H9 (cell line): ENCODE data around the gene SIVA1. TPM values are rescaled to one million over a fixed set of nuclear protein-coding genes. Genes with fewer than 3 reads are reported as not detected.

Source experiments
- DNase-seq: peaks from one replicate; pipeline ENCODE4 v3.0.0-alpha.2; 2017
- H2AFZ ChIP-seq: one replicate; pipeline ENCODE4 v1.6.1; 2013; ENCODE audit warnings: mild to moderate bottlenecking, low read length, control low read depth, moderate library complexity
- H2AK5ac ChIP-seq: 2 replicates; pipeline ENCODE4 v1.6.1; 2013; ENCODE audit warnings: low read length, control low read depth, mixed read lengths; ENCODE audit not compliant: insufficient read length
- H2BK120ac ChIP-seq: one replicate; pipeline ENCODE4 v1.6.1; 2013; ENCODE audit warnings: low read depth, mild to moderate bottlenecking, low read length, control low read depth, inconsistent platforms; ENCODE audit not compliant: poor library complexity, severe bottlenecking
- H2BK12ac ChIP-seq: 2 replicates; pipeline ENCODE4 v1.6.1; 2013; ENCODE audit warnings: low read length, control low read depth, mixed read lengths, low read depth; ENCODE audit not compliant: insufficient read length
- H2BK15ac ChIP-seq: 2 replicates; pipeline ENCODE4 v1.6.1; 2013; ENCODE audit warnings: low read depth, low read length, control low read depth
- H2BK20ac ChIP-seq: one replicate; pipeline ENCODE4 v1.6.1; 2013; ENCODE audit warnings: low read depth, mild to moderate bottlenecking, low read length, control low read depth, inconsistent platforms; ENCODE audit not compliant: poor library complexity, severe bottlenecking
- H2BK5ac ChIP-seq: 2 replicates; pipeline ENCODE4 v1.6.1; 2013; ENCODE audit warnings: low read length, control low read depth, mixed read lengths; ENCODE audit not compliant: insufficient read length
- H3K14ac ChIP-seq: 2 replicates; pipeline ENCODE4 v1.6.1; 2013; ENCODE audit warnings: low read length, control low read depth; ENCODE audit not compliant: insufficient read depth
- H3K18ac ChIP-seq: 2 replicates; pipeline ENCODE4 v1.6.1; 2013; ENCODE audit warnings: low read depth, mild to moderate bottlenecking, mixed read lengths, low read length, control low read depth; ENCODE audit not compliant: insufficient read length
- H3K23ac ChIP-seq: 2 replicates; pipeline ENCODE4 v1.6.1; 2013; ENCODE audit warnings: low read length, control low read depth, mixed read lengths, low read depth; ENCODE audit not compliant: insufficient read length
- H3K23me2 ChIP-seq: 2 replicates; pipeline ENCODE4 v1.6.1; 2013; ENCODE audit warnings: low read depth, mild to moderate bottlenecking, mixed read lengths, low read length, control low read depth; ENCODE audit not compliant: insufficient read length, poor library complexity, severe bottlenecking
- H3K27ac ChIP-seq: 2 replicates; pipeline ENCODE4 v1.5.1; 2013; ENCODE audit warnings: low read length, control low read depth, mixed read lengths, low read depth; ENCODE audit not compliant: insufficient read length
- H3K27me3 ChIP-seq: 2 replicates; pipeline ENCODE4 v1.6.1; 2013; ENCODE audit warnings: low read length, control low read depth, inconsistent platforms; ENCODE audit not compliant: insufficient read depth
- H3K4ac ChIP-seq: 2 replicates; pipeline ENCODE4 v1.6.1; 2013; ENCODE audit warnings: low read depth, mild to moderate bottlenecking, control low read depth, inconsistent platforms, low read length, moderate library complexity
- H3K4me1 ChIP-seq: 2 replicates; pipeline ENCODE4 v1.6.1; 2013; ENCODE audit warnings: low read length, control low read depth, inconsistent platforms; ENCODE audit not compliant: insufficient read depth
- H3K4me2 ChIP-seq: 2 replicates; pipeline ENCODE4 v1.6.1; 2013; ENCODE audit warnings: low read length, control low read depth, mixed read lengths; ENCODE audit not compliant: insufficient read length, insufficient read depth
- H3K56ac ChIP-seq: 2 replicates; pipeline ENCODE4 v1.6.1; 2013; ENCODE audit warnings: low read depth, mild to moderate bottlenecking, mixed read lengths, low read length, control low read depth; ENCODE audit not compliant: insufficient read length
- H3K79me1 ChIP-seq: 2 replicates; pipeline ENCODE4 v1.6.1; 2013; ENCODE audit warnings: low read depth, mild to moderate bottlenecking, moderate library complexity, low read length, control low read depth, inconsistent platforms; ENCODE audit not compliant: insufficient read depth, poor library complexity, severe bottlenecking
- H3K79me2 ChIP-seq: 2 replicates; pipeline ENCODE4 v1.6.1; 2013; ENCODE audit warnings: low read length, control low read depth, inconsistent platforms; ENCODE audit not compliant: insufficient read depth
- H3K9ac ChIP-seq: 2 replicates; pipeline ENCODE4 v1.6.1; 2013; ENCODE audit warnings: low read length, control low read depth, mixed read lengths; ENCODE audit not compliant: insufficient read length; ENCODE audit errors: extremely low read depth
- H3K9me3 ChIP-seq: one replicate; pipeline ENCODE4 v1.6.1; 2013; ENCODE audit warnings: low read depth, low read length, inconsistent platforms; ENCODE audit not compliant: control insufficient read depth
- H3T11ph ChIP-seq: one replicate; pipeline ENCODE4 v1.6.1; 2013; ENCODE audit warnings: mild to moderate bottlenecking, low read length, control low read depth, inconsistent platforms
- H4K20me1 ChIP-seq: one replicate; pipeline ENCODE4 v1.6.1; 2013; ENCODE audit not compliant: control insufficient read depth, insufficient read length, insufficient read depth
- H4K5ac ChIP-seq: 2 replicates; pipeline ENCODE4 v1.6.1; 2013; ENCODE audit warnings: low read depth, mild to moderate bottlenecking, mixed read lengths, low read length, control low read depth; ENCODE audit not compliant: insufficient read length
- H4K8ac ChIP-seq: replicated peaks from 2 replicates; pipeline ENCODE4 v1.6.1; 2013; ENCODE audit warnings: low read length, control low read depth, mixed read lengths, low read depth; ENCODE audit not compliant: insufficient read length
- H4K91ac ChIP-seq: 2 replicates; pipeline ENCODE4 v1.6.1; 2013; ENCODE audit warnings: low read depth, mild to moderate bottlenecking, moderate library complexity, mixed read lengths, low read length, control low read depth; ENCODE audit not compliant: insufficient read length
- H3K27ac Mint-ChIP-seq, 3 experiments: 2 replicates in 2 of 3; 3 replicates in 1 of 3; pipeline ENCODE4 v1.8.0; 2020 to 2021; ENCODE audit warnings: mixed read lengths in 3 of 3, mild to moderate bottlenecking in 1 of 3, moderate library complexity in 1 of 3
- H3K27me3 Mint-ChIP-seq: 2 replicates; pipeline ENCODE4 v1.8.0; 2021; ENCODE audit warnings: low read depth, mild to moderate bottlenecking, moderate library complexity, mixed read lengths
- H3K36me3 Mint-ChIP-seq, 3 experiments: 2 replicates in 2 of 3; 3 replicates in 1 of 3; pipeline ENCODE4 v1.8.0; 2020 to 2021; ENCODE audit warnings: low read depth in 3 of 3, mixed read lengths in 3 of 3; ENCODE audit not compliant: insufficient read depth in 1 of 3
- H3K4me1 Mint-ChIP-seq, 2 experiments: 2 replicates each; pipeline ENCODE4 v1.8.0; 2020; ENCODE audit warnings: mixed read lengths in 2 of 2
- H3K4me3 Mint-ChIP-seq, 2 experiments: 2 replicates in 1 of 2; 3 replicates in 1 of 2; pipeline ENCODE4 v1.8.0; 2020 to 2021; ENCODE audit warnings: mild to moderate bottlenecking in 2 of 2, mixed read lengths in 2 of 2, moderate library complexity in 1 of 2
- H3K9me3 Mint-ChIP-seq, 2 experiments: 2 replicates in 1 of 2; 3 replicates in 1 of 2; pipeline ENCODE4 v1.8.0; 2020; ENCODE audit warnings: mild to moderate bottlenecking in 2 of 2, mixed read lengths in 2 of 2, moderate library complexity in 1 of 2
- CTCF ChIP-seq: fragments of 200-600 bp; sonication (generic); conservative IDR thresholded peaks from 3 replicates; pipeline ENCODE4 v1.8.0; 2021; ENCODE audit warnings: antibody characterized with exemption, mild to moderate bottlenecking
- WGBS: extraction: QIAGEN DNeasy Blood & Tissue Kit; methylation state at CpG from one replicate; pipeline ENCODE4 v1.1.7; 2013; ENCODE audit warnings: missing lambda C conversion rate, low lambda C conversion rate, mixed read lengths; ENCODE audit not compliant: insufficient read length; ENCODE audit errors: extremely low coverage; 5-methylcytosine and 5-hydroxymethylcytosine counted together
- total RNA-seq: library from RNA; stranded (reverse); gene quantifications from 2 replicates; pipeline ENCODE4 v1.2.1, GENCODE V29; 2021

SIVA1 gene
- total RNA-seq, 1 experiment from 2014 or later = 125 TPM

DNA sequence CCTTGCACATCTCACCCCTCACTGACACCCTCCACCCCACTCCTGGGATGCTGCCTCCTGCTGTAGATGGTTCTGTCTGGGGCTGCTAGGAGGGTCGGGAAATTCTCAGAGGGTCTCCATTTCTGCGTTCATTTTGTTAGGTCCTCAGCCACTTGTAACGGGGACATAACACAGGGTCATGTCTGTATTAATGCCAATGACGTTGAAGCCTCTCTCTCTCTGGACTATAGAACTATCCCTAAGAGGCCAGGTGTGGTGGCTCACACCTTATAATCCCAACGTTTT lies 14.6 kb downstream of the SIVA1 start:
- H3K23ac ChIP-seq = no peak overlapping the region
- no peak overlapping the region for H2BK20ac ChIP-seq
- peaks cover 2% of the 10 kb centered on the region for H3K23me2 ChIP-seq
- TF ChIP-seq CTCF = no peak
- no peak overlapping the region for H2BK15ac ChIP-seq
- WGBS = no CpG with 5 or more reads among the region's 5 CpGs
- no peaks in the 10 kb centered on the region for H3K79me1 ChIP-seq
- H3K9me3 ChIP-seq = no peaks in the 10 kb centered on the region
- H4K5ac ChIP-seq = no peak overlapping the region
- Mint-ChIP-seq H3K4me3 (no peak overlapping the region), H3K27me3 (no peaks in the 10 kb centered on the region), H3K9me3 (peaks cover 10 to 14% of the 10 kb centered on the region in 2 experiments), H3K27ac (no peak overlapping the region), H3K36me3 (peaks cover 32 to 48% (median 43%) of the 10 kb centered on the region in 3 experiments), H3K4me1 (peaks cover 15 to 21% of the 10 kb centered on the region in 2 experiments)
- no peak overlapping the region for H4K91ac ChIP-seq
- no peak overlapping the region for H4K8ac ChIP-seq
- H3K14ac ChIP-seq = no peak overlapping the region
- no peak overlapping the region for H2AFZ ChIP-seq
- no peak overlapping the region for H3T11ph ChIP-seq
- no peak overlapping the region for H2AK5ac ChIP-seq
- no peak overlapping the region for H3K4me2 ChIP-seq
- H3K79me2 ChIP-seq = no peaks in the 10 kb centered on the region
- H3K9ac ChIP-seq = no peak overlapping the region
- H3K4ac ChIP-seq = no peak overlapping the region
- no peak overlapping the region for H2BK5ac ChIP-seq
- no peak overlapping the region for H2BK12ac ChIP-seq
- no peak overlapping the region for H3K27ac ChIP-seq
- H3K27me3 ChIP-seq = no peaks in the 10 kb centered on the region
- H4K20me1 ChIP-seq = no peaks in the 10 kb centered on the region
- no peak overlapping the region for H3K18ac ChIP-seq
- H3K4me1 ChIP-seq = no peaks in the 10 kb centered on the region
- no peak for DNase-seq
- no peak overlapping the region for H2BK120ac ChIP-seq
- no peak overlapping the region for H3K56ac ChIP-seq
